Loucy (cell line): ENCODE data around the gene SYNE2.

Experiments used
- EZH2phosphoT487 ChIP-seq: fragments of 200-600 bp; IDR thresholded peaks from 2 replicates; pipeline ENCODE4 v1.6.1; 2018; ENCODE audit warnings: antibody characterized with exemption, mild to moderate bottlenecking, moderate library complexity, borderline replicate concordance
- TF ChIP-seq, protein P1 (sequence below): fragments of 200-600 bp; sonication (generic); conservative IDR thresholded peaks from 2 replicates; pipeline ENCODE4 v1.5.1; 2014; ENCODE audit warnings: mild to moderate bottlenecking, antibody characterized with exemption, low read length

DNA sequence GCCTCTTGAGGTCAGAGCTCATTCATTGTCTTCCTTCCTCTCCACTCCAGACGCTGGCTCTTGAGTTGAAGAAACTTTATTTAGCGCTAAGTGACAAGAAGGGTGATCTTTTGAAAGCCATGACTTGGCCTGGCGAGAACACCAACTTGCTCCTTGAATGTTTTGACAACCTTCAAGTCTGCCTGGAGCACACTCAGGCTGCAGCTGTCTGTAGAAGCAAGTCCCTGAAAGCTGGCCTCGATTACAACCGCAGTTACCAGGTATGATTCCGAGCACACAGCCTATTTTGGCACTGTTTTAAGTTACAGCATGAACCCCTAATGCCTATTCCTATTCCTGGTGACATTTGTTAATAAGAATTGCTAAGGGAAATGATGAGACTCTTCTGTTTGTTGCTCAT, 273.7 kb downstream of the SYNE2 start:
- TF ChIP-seq, protein P1, sequence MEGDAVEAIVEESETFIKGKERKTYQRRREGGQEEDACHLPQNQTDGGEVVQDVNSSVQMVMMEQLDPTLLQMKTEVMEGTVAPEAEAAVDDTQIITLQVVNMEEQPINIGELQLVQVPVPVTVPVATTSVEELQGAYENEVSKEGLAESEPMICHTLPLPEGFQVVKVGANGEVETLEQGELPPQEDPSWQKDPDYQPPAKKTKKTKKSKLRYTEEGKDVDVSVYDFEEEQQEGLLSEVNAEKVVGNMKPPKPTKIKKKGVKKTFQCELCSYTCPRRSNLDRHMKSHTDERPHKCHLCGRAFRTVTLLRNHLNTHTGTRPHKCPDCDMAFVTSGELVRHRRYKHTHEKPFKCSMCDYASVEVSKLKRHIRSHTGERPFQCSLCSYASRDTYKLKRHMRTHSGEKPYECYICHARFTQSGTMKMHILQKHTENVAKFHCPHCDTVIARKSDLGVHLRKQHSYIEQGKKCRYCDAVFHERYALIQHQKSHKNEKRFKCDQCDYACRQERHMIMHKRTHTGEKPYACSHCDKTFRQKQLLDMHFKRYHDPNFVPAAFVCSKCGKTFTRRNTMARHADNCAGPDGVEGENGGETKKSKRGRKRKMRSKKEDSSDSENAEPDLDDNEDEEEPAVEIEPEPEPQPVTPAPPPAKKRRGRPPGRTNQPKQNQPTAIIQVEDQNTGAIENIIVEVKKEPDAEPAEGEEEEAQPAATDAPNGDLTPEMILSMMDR: no peak
- no peak for TF ChIP-seq EZH2phosphoT487
